Measurements from ENCODE around the gene CAPN10. TPM values are rescaled to one million over a fixed set of nuclear protein-coding genes. Genes with fewer than 3 reads are reported as not detected.

CAPN10 gene
- total RNA-seq, 1 donor from 2014 or later: 24.9 TPM

GRCh38 chr2:240646900-240647502 lies 60.5 kb downstream of the CAPN10 start:
- no peak overlapping the region for H3K27ac ChIP-seq (ENCODE audit: low read depth, low read length)
- H4K20me1 ChIP-seq (ENCODE audit: insufficient read depth, low read length): no peaks in the 10 kb centered on the region
- DNase-seq (ENCODE audit: low read depth): no peak
- peaks cover 35% of the 10 kb centered on the region for H3K27me3 ChIP-seq (ENCODE audit: insufficient read depth, low read length)
- TF ChIP-seq EZH2 (IDR thresholded peaks at IDR 0.05; ENCODE audit: insufficient read depth, low read length): no peak
- TF ChIP-seq, protein P1, sequence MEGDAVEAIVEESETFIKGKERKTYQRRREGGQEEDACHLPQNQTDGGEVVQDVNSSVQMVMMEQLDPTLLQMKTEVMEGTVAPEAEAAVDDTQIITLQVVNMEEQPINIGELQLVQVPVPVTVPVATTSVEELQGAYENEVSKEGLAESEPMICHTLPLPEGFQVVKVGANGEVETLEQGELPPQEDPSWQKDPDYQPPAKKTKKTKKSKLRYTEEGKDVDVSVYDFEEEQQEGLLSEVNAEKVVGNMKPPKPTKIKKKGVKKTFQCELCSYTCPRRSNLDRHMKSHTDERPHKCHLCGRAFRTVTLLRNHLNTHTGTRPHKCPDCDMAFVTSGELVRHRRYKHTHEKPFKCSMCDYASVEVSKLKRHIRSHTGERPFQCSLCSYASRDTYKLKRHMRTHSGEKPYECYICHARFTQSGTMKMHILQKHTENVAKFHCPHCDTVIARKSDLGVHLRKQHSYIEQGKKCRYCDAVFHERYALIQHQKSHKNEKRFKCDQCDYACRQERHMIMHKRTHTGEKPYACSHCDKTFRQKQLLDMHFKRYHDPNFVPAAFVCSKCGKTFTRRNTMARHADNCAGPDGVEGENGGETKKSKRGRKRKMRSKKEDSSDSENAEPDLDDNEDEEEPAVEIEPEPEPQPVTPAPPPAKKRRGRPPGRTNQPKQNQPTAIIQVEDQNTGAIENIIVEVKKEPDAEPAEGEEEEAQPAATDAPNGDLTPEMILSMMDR (IDR thresholded peaks at IDR 0.05; ENCODE audit: insufficient read depth, low read depth, low read length): no peak
- no peaks in the 10 kb centered on the region for H3K4me1 Mint-ChIP-seq (ENCODE audit: low read depth, unreplicated experiment)
- FAIRE-seq: no peak
- peaks cover 4% of the 10 kb centered on the region for H3K9me3 Mint-ChIP-seq (ENCODE audit: unreplicated experiment)
- no peak overlapping the region for H3K4me3 ChIP-seq (ENCODE audit: insufficient read depth, low read depth, low read length)
- no peak overlapping the region for H3K4me3 Mint-ChIP-seq (ENCODE audit: unreplicated experiment)
- H3K27ac Mint-ChIP-seq (ENCODE audit: unreplicated experiment): no peak overlapping the region
- no peak overlapping the region for H2AFZ ChIP-seq (ENCODE audit: low read depth, low read length)
- H3K36me3 Mint-ChIP-seq (ENCODE audit: low read depth, unreplicated experiment): no peaks in the 10 kb centered on the region
- no peaks in the 10 kb centered on the region for H3K9me3 ChIP-seq (ENCODE audit: insufficient read depth, low read depth, low read length)
- H3K79me2 ChIP-seq (ENCODE audit: insufficient read depth, low read length): no peaks in the 10 kb centered on the region
- H3K36me3 ChIP-seq (ENCODE audit: insufficient read depth, low read length): no peaks in the 10 kb centered on the region
- H3K4me1 ChIP-seq (ENCODE audit: insufficient read depth, low read length): no peaks in the 10 kb centered on the region
- no peak overlapping the region for H3K4me2 ChIP-seq (ENCODE audit: low read length)
- peaks cover 64% of the 10 kb centered on the region for H3K27me3 Mint-ChIP-seq (ENCODE audit: low read depth, unreplicated experiment)
- no peak overlapping the region for H3K9ac ChIP-seq (ENCODE audit: low read length)

- Mint-ChIP-seq H3K27ac (ENCODE audit: unreplicated experiment) (no peak overlapping the region), H3K27me3 (ENCODE audit: low read depth, unreplicated experiment) (peaks cover 68% of the 10 kb centered on the region), H3K4me1 (ENCODE audit: low read depth, unreplicated experiment) (no peaks in the 10 kb centered on the region), H3K4me3 (ENCODE audit: unreplicated experiment) (no peak overlapping the region), H3K36me3 (ENCODE audit: low read depth, unreplicated experiment) (no peaks in the 10 kb centered on the region), H3K9me3 (ENCODE audit: unreplicated experiment) (peaks cover 4% of the 10 kb centered on the region)
- DNase-seq (ENCODE audit: low read depth): no peak
- Histone ChIP-seq H3K79me2 (ENCODE audit: insufficient read depth, low read length) (no peaks in the 10 kb centered on the region), H3K9ac (ENCODE audit: low read length) (no peak overlapping the region), H4K20me1 (ENCODE audit: insufficient read depth, low read length) (no peaks in the 10 kb centered on the region), H3K9me3 (ENCODE audit: insufficient read depth, low read depth, low read length) (no peaks in the 10 kb centered on the region), H3K4me2 (ENCODE audit: low read length) (no peak overlapping the region), H3K4me3 (ENCODE audit: insufficient read depth, low read depth, low read length) (no peak overlapping the region), H3K4me1 (ENCODE audit: insufficient read depth, low read length) (no peaks in the 10 kb centered on the region), H3K36me3 (ENCODE audit: insufficient read depth, low read length) (no peaks in the 10 kb centered on the region), H2AFZ (ENCODE audit: low read depth, low read length) (no peak overlapping the region), H3K27ac (ENCODE audit: low read depth, low read length) (no peak overlapping the region), H3K27me3 (ENCODE audit: insufficient read depth, low read length) (peaks cover 38% of the 10 kb centered on the region)
- no peak for TF ChIP-seq EZH2 (IDR thresholded peaks at IDR 0.05; ENCODE audit: insufficient read depth, low read length)
- TF ChIP-seq, protein P1 (IDR thresholded peaks at IDR 0.05; ENCODE audit: insufficient read depth, low read depth, low read length): no peak
- no peak for FAIRE-seq
These were observed 61.1 kb downstream of the CAPN10 start for GRCh38 chr2:240647503-240648154.

GRCh38 chr2:240648155-240648649 lies 61.7 kb downstream of the CAPN10 start:
- no peak for TF ChIP-seq EZH2 (IDR thresholded peaks at IDR 0.05; ENCODE audit: insufficient read depth, low read length)
- TF ChIP-seq, protein P1 (IDR thresholded peaks at IDR 0.05; ENCODE audit: insufficient read depth, low read depth, low read length): no peak
- Mint-ChIP-seq H3K4me1 (ENCODE audit: low read depth, unreplicated experiment) (no peaks in the 10 kb centered on the region), H3K27ac (ENCODE audit: unreplicated experiment) (no peak overlapping the region), H3K27me3 (ENCODE audit: low read depth, unreplicated experiment) (peaks cover 69% of the 10 kb centered on the region), H3K36me3 (ENCODE audit: low read depth, unreplicated experiment) (no peaks in the 10 kb centered on the region), H3K9me3 (ENCODE audit: unreplicated experiment) (peaks cover 4% of the 10 kb centered on the region), H3K4me3 (ENCODE audit: unreplicated experiment) (no peak overlapping the region)
- Histone ChIP-seq H3K27ac (ENCODE audit: low read depth, low read length) (no peak overlapping the region), H3K36me3 (ENCODE audit: insufficient read depth, low read length) (no peaks in the 10 kb centered on the region), H3K79me2 (ENCODE audit: insufficient read depth, low read length) (no peaks in the 10 kb centered on the region), H3K9ac (ENCODE audit: low read length) (no peak overlapping the region), H4K20me1 (ENCODE audit: insufficient read depth, low read length) (no peaks in the 10 kb centered on the region), H3K9me3 (ENCODE audit: insufficient read depth, low read depth, low read length) (no peaks in the 10 kb centered on the region), H3K4me1 (ENCODE audit: insufficient read depth, low read length) (no peaks in the 10 kb centered on the region), H3K4me2 (ENCODE audit: low read length) (no peak overlapping the region), H2AFZ (ENCODE audit: low read depth, low read length) (no peak overlapping the region), H3K4me3 (ENCODE audit: insufficient read depth, low read depth, low read length) (no peak overlapping the region), H3K27me3 (ENCODE audit: insufficient read depth, low read length) (peaks cover 40% of the 10 kb centered on the region)
- FAIRE-seq: no peak
- DNase-seq (ENCODE audit: low read depth): no peak
